Epithelial cell of prostate (primary cell): Measurements from ENCODE around the gene PINK1.
"Not testable (repeated sequence)": the region's sequence is repeated elsewhere in the genome, so short reads cannot be mapped to it uniquely, and the experiment has no call there.

Source experiments
- DNase-seq: peaks from one replicate; pipeline ENCODE4 v3.0.0-alpha.2; 2011; ENCODE audit warnings: low read depth, low spot score
- H3K27ac ChIP-seq: fragments of 450-650 bp; 2 replicates; pipeline ENCODE4 v1.5.1; 2017; ENCODE audit warnings: mild to moderate bottlenecking

The PINK1 gene

DNA sequence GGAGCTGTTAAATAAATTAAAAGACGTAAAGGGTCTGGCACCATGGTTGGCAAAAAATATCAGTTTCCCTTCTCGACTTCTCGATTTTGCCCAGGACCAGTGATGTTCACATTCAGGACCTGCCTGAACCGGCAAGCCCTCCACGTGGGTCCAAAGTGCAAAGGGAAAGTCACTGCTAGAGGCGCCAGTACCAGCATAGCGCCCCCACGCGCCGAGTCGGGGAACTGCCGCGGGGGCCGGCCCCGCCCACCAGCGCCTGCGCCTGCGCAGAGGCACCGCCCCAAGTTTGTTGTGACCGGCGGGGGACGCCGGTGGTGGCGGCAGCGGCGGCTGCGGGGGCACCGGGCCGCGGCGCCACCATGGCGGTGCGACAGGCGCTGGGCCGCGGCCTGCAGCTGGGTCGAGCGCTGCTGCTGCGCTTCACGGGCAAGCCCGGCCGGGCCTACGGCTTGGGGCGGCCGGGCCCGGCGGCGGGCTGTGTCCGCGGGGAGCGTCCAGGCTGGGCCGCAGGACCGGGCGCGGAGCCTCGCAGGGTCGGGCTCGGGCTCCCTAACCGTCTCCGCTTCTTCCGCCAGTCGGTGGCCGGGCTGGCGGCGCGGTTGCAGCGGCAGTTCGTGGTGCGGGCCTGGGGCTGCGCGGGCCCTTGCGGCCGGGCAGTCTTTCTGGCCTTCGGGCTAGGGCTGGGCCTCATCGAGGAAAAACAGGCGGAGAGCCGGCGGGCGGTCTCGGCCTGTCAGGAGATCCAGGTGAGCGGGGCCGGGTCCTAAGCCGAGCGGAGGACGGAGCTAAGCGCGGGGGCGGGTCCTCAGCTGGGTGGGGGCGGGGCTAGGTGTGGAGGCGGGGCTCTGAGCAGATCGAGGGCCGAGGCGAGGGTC is at the start of gene PINK1:
Gene PINK1, plus strand, starts transcription at position 269 of the 875 bp plus-strand sequence. Its CDS starts 91 bp downstream, at position 360.
- DNase-seq: no peak

DNA sequence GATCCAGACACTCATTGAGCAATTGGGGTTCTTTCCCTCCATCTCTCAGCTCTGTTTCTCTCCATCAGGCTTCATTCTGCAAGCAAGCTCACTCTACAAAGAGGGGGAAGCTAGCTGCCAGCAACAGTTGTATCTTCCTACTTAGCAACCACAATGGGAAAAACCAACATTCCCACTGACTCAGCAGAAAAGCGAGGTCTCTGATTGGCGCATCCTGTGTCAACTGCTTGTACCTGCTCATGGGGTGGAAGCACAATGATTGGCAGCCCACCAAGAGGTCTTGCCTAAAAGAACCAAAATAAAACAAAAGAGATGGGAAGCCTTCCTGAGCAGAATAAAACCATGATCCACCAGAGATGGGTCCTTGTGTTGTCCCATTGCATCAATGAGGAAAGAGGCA is 48.4 kb upstream of the PINK1 start:
- H3K27ac ChIP-seq: no peak overlapping the region
- no peak for DNase-seq

More for the DNA sequence above, at the start of gene PINK1:
- H3K27ac ChIP-seq: peak within 1 kb of the TSS; percentile 74

DNA sequence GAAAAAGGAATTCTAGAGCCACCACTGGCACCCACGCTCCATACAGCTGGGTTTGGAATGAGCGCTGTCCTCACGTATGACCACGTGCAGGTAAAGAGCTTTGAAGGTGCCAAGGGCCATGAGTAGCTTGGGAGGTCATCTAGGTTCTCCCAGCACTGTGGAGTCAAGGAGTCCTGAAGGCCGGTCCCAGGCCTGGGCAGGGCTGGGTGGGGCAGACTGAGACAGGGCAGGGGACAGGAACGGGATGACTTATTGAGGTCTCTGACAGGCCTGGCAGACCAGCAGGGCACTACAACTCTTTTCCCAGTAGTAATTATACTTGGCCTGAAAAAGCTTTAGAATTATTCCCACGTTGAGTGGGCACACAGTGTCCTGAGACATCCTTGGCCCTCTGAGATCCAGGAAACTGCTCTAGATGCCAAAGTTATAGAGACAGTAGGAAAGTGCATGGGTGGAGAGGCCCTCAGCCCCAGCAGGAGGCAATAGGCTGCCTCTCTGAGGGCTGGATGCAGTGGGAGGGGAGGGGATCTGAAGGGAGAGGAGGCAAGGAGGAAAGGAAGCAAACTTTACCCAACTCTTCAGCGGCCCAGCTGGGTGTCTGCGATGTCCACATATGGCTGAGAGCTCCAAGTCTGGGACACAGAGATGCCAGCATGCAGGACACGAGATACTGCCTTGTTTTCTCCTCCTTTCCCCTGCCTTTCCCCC is 46.2 kb upstream of the PINK1 start:
- no peak for DNase-seq
- H3K27ac ChIP-seq: peak overlapping the region; percentile 22

DNA sequence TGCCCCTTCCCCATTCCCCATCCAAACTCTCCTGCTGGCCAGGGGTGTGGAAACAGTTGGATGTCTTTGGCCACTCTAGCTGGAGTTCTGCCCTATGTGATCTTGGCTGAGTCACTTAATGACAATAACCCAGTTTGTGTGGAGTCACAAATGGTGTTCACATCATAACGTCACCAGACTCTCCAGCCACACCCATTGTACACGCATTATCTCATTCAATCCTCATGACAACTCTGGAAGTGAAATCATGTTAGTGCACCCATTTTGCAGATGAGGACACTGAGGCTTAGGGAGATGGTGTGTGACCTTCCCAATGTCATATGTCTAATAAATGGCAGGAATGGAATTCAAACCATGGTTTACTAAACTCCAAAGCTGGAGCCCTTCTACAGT is 45.6 kb upstream of the PINK1 start:
- H3K27ac ChIP-seq: peak overlapping the region; percentile 22
- peak; percentile 24 for DNase-seq

DNA sequence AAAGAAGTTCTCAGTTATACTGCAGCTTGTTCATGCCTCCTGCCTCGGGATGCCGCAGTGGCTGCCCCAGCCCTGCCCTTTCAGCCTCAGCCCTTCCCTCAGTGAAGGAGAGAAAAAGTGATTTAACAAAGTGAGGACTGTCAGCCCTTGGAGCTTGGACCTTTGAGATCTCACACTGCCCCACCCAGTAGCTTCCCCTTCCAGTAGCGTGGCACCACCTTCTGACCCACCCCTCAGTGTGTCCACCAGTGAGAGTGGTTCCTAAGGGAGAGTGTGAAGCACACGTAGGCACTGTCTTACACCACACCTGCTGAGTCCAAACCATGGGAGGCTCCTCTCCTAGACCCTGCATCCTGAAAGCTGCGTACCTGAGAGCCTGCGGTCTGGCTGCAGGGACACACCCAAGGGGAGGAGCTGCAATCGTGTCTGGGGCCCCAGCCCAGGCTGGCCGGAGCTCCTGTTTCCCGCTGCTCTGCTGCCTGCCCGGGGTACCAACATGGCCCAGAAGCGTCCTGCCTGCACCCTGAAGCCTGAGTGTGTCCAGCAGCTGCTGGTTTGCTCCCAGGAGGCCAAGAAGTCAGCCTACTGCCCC is 44.5 kb upstream of the PINK1 start, which contains the start of gene CDA:
Gene CDA, plus strand, starts transcription at position 464 of the 592 bp plus-strand sequence. Its CDS starts 33 bp downstream, at position 497.
- DNase-seq: peak; percentile 78
- H3K27ac ChIP-seq: peak within 1 kb of the TSS; percentile 75

DNA sequence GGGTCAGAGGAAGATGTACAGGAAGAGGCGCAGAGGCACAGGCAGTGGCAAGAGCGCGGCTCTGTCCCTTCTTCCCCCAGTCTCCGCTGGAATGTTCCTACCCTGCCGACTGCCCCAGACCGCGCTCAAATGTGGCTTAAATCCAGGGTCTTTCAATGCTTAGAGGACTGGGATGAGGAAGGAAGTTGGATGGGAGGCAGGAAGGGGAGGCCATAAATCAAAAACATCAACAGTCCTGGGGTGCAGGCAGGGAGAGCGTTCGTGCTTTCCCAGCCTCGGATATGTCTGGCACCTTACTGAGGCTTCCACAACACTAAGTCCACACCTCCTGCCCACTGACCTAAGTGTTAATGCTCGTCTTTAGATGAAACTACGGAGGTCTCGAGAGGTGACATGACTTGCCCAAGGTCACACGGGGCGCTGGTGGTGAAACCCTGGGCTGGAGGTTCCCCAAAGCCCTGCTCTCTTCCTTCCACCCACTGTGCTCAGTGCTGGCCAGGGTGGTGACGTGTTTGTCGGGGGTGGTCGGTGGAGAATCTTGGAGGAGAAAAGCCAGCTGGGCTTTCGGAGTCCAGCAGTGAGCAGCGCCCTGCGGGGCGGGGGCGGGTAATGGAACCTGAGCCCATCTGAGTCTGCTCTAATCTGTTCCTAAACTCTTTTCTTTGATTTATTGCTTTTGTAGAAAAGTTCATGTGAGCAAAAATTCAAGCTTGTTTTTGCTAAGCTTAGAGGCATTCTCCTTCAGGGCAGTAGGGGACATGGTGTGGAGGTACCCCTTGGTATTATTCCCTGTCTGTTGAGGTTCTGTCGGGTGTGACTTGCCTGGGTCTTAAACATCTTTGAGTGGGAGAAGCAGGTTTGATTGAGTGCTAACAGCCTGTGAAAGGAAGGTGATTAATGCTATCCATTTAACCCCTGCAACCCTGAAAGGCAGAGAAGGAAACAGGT is 43.7 kb upstream of the PINK1 start:
- DNase-seq: no peak
- H3K27ac ChIP-seq: peak overlapping the region; percentile 75

DNA sequence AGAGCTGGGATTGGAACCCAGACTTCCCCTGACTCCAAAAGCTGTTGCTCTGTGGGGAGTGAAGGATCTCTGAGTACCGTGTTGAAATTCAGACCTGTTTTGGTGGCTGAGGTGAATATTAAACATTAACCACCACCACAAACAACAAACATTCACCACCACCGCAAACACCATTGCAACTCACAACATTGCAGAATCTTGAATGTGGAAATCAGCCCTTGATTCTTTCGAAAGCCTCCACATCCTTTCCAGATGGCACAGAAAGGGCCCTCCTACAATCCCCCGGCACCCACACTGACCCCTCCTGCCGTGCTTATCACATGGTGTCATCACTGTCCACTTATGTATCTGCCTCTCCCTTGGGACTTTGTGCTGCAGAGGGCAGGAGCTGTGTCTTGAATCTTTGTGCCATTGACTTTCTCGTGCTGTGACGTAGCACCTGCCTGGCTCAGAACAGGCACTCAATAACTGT is 42.9 kb upstream of the PINK1 start:
- peak overlapping the region; percentile 75 for H3K27ac ChIP-seq

DNA sequence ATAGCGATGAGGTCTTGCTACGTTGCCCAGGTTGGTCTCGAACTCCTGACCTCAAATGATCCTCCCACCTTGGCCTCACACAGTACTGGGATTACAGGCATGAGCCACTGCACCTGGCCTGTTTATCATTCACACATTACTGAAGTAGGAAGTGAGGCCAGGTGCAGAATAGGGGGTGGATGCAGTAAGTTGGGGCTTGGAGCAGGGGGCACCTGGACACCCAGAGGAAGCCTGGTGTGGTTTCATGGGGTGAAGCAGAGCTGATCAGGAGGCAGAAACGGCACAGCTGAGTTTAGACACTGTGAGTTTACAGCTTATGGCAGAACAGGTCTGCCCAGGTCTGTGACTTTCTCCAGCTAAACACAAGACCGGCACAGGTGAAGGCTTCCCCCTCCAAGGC is 39.5 kb upstream of the PINK1 start:
- H3K27ac ChIP-seq: no peak overlapping the region
- no peak for DNase-seq

More for the DNA sequence above, 42.9 kb upstream of the PINK1 start:
- no peak for DNase-seq

DNA sequence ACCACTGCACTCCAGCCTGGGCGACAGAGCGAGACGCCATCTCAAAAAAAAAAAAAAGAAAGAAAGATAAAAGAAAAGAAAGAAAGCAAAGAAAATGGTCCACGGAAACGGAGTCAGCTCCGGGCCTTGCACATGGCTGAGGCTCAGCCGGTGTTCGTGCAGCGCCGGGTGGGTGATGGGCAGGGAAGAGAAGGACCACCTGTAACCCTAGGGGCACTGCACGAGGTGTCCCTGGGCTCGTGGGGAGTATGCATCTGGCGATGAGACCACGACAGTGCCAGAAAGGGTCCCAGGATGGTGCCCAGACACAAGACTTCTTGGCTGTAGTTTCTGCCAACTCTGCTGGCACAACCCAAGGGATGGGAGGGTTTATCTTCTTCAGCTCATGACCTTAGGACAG is 38.5 kb upstream of the PINK1 start:
- no peak for DNase-seq
- H3K27ac ChIP-seq: no peak overlapping the region

DNA sequence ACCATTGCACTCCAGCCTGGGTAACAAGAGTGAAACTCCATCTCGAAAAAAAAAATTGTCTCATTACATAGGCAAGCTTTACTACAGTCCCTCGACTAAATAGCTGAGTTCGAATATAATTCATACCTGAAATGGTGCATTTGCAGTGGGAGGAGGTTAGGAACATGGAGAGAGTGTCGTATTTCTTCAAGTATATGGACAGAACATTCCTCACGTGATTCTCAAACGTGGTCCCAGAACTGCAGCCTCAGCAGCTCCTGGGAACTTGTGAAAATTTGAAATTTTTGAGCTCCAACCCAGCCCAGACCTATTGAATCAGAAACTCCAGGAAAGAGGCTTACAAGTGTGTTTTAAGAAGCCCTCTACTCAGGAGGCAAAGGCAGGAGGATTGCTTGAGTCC is 37.2 kb upstream of the PINK1 start:
- DNase-seq: no peak
- H3K27ac ChIP-seq: no peak overlapping the region

DNA sequence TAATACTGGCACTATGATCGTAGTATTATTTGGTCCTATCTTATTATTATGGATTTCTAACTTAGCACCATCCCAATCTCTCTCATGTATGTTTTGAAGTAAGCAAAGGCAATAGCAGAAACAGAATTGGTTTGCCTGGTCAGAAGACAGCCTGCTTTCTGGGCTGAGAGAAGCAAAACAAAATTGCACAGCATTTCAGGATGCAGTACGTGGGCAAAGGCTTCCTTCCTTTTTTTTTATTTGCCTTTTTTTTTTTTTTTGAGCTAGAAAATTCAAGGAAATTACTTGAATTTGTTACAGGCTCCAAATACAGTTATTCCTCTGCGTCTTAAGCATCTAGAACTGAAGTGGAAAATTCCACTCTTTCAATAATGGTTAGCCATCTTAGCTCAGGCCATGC is 35.6 kb upstream of the PINK1 start:
- DNase-seq: no peak
- no peak overlapping the region for H3K27ac ChIP-seq

DNA sequence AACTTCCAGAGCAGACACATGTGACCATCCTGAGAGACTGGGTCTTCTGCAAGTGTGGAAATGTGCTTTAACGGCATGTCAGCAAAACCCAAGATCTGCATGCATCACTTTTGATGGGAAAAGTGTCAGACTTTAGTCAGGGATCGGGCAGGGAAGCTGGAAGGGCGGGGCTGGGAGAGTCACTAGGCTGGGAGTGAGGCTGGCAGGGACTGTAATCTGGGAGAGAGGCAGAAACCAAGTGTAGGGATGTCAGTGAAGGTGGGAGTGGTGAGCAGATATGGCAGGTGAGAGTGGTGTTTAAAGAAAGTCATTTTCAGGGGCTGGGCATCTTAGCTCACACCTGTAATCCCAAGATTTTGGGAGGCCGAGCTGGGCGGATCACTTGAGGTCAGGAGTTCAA is 33.1 kb upstream of the PINK1 start:
- H3K27ac ChIP-seq: peak overlapping the region; percentile 95
- DNase-seq: no peak

DNA sequence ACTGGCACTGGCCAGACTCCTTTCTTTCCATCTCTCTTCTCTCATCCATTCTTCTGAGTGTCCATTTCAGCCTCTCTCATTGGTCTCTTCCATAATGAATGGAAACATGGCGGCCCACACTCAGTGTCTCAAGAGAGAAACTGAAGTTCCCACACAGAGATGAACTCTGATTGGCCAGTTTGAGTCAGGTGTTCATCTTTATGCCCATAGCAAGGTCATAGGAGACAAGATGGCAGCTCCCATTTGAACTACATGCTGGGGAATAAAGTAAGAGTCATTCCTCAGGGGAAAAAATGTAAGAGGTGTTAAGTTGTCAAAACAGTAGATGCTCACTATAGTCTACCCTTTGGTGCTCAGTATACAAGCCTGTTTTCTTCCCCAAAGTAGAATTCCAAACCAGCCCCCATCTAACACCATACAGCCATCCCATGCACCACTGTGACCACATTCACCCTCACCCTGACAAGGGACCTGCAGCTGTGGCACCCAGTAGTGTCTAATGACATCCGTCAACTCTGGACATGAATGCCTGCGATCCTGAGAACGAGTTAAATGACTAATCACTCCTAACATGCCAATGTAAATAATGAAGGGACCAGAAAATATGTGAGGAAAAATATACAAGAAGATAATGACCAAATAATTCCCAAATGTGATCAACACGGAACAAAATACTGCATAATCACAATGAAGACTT is 32.0 kb upstream of the PINK1 start:
- no peak for DNase-seq
- peak overlapping the region; percentile 95 for H3K27ac ChIP-seq

DNA sequence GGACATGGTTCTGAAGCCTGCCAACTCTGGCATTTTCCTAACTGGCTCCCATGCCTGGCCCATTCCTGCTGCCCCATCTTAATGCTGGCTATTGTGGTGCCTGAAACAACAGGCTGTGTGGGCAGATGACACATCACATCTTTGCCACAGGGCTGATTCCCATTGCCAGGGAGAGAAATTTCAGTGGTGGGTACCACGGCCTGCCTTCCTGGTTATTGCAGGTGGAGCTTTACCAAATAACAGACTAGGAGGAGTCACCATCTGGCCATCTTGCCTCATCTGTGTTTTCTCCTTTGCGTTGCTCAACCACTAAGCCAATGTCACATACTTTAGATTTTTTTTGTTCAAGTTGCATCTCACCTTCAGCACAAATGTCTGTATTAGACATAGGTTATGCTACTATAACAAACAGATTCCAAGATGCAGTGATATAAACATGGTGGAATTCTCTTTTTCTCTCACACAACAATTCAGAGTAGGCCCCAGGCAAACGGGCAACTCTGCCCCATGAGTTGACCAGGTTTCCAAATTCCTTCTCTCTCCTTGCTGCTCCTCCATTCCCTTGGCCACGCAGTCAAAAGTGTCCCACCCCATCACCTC is 30.3 kb upstream of the PINK1 start:
- peak; percentile 46 for DNase-seq
- H3K27ac ChIP-seq: peak overlapping the region; percentile 95

DNA sequence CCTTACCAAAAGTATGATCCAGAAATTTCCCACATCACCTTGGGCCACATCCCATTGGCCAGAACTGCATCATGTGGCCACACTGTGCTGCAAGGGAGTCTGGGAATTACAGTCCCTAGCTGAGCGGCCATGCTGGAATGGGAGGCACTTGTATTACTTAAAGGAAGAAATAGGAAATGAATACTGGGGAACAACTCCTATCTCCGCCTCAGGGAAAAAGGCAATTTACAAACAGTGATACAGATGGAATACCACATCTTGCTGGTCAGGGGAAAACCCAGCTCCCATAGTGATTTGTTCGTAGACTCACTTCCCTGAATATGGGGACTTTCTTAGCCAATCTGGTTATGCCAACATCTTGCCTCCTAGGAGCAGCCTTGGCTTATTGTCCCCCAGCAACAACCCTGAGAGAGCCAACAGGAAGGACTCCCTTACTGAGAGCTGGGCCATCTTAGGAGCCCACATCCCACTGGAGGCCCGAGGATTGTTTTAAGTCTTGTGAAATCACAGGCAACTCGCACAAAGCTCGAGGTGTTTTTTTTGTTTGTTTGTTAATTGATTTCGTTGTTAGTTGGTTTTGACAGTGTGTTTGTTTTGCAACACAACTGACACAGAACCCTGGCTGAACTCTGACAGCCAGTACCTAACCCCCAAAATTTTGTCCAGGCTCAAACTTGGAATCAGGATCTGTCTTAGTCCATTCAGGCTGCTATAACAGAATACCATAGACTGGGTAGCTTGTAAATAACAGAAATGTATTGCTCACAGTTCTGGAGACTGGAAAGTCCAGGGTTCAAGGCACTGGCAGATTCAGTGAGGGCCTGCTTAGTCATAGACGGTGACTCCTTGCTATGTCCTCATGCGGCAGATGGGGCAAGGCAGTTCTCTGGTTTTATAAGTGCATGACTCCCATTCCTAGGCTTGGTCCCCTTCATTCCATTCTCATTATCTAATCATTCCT is 29.5 kb upstream of the PINK1 start:
- peak; percentile 90 for DNase-seq
- peak overlapping the region; percentile 95 for H3K27ac ChIP-seq

DNA sequence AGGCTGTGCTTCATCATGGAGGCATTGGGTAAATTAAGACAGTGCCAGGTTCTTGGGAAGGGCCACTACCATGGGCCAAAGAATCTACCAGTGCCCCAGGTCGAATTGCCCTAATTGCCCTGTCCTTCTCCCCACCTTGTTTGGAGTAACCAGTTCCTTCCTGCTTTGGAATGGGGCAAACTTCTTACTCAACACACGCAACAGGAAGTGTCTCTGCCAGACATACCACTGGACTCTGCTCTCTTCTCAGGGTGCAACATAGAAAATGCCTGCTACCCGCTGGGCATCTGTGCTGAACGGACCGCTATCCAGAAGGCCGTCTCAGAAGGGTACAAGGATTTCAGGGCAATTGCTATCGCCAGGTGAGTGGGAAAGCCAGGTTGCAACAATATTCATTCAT is 28.6 kb upstream of the PINK1 start:
- DNase-seq: no peak
- peak overlapping the region; percentile 95 for H3K27ac ChIP-seq

DNA sequence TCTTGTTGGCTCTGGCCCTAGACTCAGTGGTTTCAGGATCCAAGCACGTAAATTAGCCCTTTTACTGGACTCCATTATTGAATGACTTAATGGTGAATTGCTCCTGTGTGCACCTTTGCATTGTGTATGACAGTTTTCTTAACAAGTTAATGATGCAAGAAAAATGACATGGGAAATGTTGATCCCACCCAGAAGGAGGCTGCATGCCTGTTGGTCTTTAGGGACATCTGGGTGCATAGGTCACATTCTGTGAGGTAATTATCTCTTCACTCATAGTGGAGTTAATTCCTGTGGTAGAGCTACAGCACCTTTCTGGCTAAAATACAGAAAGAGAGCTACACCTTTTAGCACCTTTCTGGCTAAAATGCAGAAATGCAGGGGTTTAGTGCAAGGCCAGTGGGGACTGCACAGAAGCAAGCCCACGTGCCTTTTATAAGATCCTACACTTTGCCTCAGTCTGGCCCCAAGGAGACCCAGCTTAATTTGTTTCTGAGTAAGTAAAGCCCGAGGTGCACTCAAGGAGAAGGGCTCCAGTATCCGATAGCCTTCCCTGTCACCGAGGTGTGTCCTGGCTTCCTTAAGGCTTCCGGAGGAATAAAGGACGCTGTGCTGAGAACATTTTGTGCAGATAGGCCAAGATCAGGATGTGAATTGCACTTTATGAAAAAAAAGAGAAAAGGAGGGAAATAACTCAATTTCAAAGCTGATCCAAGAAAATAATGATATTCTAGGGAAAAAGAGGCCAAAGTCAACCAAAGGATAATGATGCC is 26.3 kb upstream of the PINK1 start:
- H3K27ac ChIP-seq, DNase-seq: not testable (repeated sequence)
